Measurements from ENCODE around the gene ZNF280C.

DNA sequence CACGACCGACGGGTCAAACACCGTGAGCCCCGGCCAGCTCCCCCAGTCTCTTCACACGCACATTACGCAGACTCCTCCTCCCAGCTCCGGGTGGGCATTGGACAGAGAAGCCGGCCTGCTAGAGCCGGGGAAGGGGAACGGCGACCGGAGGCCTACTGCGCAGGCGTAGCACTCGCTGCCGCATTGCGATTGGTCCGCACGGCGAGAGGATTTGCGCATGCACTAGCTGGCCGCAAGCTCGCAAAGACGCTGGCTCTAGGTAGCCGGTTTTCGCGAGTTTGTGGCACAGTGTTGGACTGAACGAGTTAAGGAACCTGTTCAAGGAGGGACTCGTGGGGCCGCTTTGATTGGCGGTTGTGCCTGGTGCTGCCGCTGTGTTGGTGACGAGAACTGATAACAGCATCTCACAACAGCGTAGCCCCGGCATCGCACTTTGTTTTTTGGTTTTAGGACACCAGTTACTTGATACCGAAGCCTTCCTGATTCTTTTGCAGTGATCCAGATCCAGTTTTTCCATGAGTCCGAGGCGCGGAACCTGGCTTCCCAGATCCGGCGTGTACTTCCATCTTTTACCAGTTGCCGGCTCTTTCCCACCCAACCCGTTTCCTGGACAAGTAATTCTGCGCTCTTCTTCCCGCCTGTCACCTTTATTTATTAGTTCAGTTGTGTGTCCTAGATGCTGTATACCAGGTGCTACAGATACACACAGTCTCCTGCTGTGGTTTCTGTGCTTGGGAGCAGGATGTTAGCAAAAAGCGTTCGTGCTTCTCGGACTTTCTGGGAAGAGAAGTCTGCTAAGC lies 102.8 kb downstream of the ZNF280C start, which contains the start of gene AIFM1:
- TF ChIP-seq, protein P1, sequence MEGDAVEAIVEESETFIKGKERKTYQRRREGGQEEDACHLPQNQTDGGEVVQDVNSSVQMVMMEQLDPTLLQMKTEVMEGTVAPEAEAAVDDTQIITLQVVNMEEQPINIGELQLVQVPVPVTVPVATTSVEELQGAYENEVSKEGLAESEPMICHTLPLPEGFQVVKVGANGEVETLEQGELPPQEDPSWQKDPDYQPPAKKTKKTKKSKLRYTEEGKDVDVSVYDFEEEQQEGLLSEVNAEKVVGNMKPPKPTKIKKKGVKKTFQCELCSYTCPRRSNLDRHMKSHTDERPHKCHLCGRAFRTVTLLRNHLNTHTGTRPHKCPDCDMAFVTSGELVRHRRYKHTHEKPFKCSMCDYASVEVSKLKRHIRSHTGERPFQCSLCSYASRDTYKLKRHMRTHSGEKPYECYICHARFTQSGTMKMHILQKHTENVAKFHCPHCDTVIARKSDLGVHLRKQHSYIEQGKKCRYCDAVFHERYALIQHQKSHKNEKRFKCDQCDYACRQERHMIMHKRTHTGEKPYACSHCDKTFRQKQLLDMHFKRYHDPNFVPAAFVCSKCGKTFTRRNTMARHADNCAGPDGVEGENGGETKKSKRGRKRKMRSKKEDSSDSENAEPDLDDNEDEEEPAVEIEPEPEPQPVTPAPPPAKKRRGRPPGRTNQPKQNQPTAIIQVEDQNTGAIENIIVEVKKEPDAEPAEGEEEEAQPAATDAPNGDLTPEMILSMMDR (IDR thresholded peaks at IDR 0.05): peak in 2 of 5 experiments; percentile 30 to 44
- TF ChIP-seq EP300 (IDR thresholded peaks at IDR 0.05): peak in 1 of 2 donors; percentile 76
- peak; percentile 52 to 79 for TF ChIP-seq POLR2A (IDR thresholded peaks at IDR 0.05)

Data from tibial nerve (tissue), 4 donors.